GM20000 (cell line): Measurements from ENCODE around the gene SLC25A51.

Source experiments
- DNase-seq: peaks from one replicate; pipeline ENCODE4 v3.0.0; 2012; ENCODE audit warnings: low spot score
- CTCF ChIP-seq: IDR thresholded peaks from 2 replicates; pipeline ENCODE4 v1.5.1; 2012; ENCODE audit warnings: mild to moderate bottlenecking, control low read depth; ENCODE audit errors: extremely low read depth, missing control alignments

SLC25A51 gene

GRCh38 chr9:37943345-37944265 lies 39.7 kb upstream of the SLC25A51 start:
- no peak for TF ChIP-seq CTCF
- no peak for DNase-seq

GRCh38 chr9:37942621-37943344 lies 38.9 kb upstream of the SLC25A51 start:
- no peak for DNase-seq
- TF ChIP-seq CTCF: no peak

GRCh38 chr9:37941253-37941652 lies 37.3 kb upstream of the SLC25A51 start:
- no peak for TF ChIP-seq CTCF
- no peak for DNase-seq

- no peak for TF ChIP-seq CTCF
- DNase-seq: no peak
Observed at GRCh38 chr9:37939575-37940095, 35.7 kb upstream of the SLC25A51 start.

- DNase-seq: no peak
- TF ChIP-seq CTCF: no peak
Observed at GRCh38 chr9:37938121-37938891, 34.4 kb upstream of the SLC25A51 start.

GRCh38 chr9:37937366-37937765 lies 33.4 kb upstream of the SLC25A51 start:
- no peak for TF ChIP-seq CTCF
- DNase-seq: no peak
